Dedifferentiated amniotic fluid mesenchymal stem cell (primary cell): ENCODE results near the gene TBC1D7.

Experiments used
- DNase-seq: peaks from one replicate; pipeline ENCODE4 v3.0.0-alpha.2; 2016; ENCODE audit errors: extremely low spot score

Gene TBC1D7

GRCh38 chr6:13294499-13295069 lies 33.8 kb downstream of the TBC1D7 start:
- DNase-seq: no peak

DNA sequence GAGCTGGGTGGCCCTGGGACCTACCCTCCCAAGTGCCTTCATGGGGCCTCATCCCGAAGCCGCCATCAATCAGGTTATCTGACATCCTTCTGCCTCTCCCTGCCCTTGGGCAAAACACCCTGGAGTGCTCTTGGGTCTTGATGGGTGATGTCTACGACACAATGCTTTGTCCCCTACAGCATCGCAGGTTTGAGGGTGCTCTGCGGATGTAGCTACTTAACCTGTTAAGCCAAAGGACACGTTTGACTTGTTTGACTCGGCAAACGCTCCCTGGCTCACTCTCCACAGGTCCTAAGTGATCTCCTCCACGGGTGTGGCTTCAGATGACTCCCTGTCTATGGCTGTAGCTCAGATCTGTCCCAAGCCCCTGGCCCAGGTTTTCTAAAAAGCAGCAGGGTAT lies 35.6 kb downstream of the TBC1D7 start:
- no peak for DNase-seq

DNA sequence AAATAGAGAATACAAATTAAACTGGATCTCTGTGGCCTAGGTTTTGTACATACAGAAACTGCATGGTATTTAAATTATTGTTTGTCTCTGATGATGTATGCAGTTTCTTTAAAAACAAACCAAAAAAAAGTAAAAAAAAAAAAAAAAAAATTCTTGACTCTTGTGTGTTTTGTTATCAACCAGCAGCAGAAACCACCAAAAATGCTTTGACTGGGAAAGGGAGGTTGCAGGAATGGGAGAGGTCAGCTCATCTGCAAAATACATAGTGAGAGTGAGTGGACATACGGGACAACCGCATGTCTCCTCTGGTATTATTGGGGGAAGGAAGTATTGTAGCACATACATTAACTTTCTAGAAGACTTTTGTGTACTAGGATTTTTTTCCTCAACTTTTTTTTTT lies 38.0 kb downstream of the TBC1D7 start:
- DNase-seq: no peak

- DNase-seq: no peak
These were observed 38.5 kb downstream of the TBC1D7 start for GRCh38 chr6:13289789-13290318.

DNA sequence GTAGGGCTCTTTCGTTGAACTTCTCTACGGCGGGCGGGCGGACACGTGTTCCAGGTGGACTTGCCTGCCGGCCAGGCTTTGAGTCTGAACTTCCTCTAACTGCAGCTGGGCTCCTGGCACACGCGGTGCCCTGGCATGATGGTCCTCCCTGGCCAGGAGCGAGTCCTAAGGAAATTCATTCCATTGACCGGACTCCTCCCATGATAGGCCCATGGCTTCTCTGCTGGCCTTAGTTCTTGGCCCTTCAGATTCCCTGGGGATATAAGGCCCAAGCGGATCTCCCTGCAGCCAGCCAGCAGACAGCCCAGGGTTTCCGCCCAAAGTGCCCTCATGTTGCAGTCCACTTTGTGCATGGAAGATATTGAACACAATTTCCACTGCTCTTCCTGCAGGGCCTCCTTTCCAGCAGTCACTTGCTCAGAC lies 39.4 kb downstream of the TBC1D7 start:
- no peak for DNase-seq

DNA sequence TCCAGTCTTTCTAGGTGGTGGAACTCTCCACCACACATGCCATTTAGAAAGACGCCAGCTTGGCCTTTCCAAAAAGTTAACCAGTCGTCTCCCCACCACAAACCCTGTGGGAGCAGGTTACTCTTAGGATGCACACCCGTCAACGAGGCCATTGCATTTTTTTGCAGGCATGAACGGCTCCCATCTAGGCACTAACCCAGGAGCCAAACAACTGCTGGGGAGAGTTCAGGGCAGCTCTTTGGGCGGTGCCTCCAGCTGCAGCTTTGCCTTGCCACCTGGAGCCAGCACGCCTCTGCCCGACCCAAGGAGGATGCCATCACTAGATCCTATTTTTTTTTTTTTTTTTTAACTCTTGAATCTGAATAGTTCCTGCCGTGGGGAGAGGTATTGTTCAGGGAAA lies 39.9 kb downstream of the TBC1D7 start:
- DNase-seq: no peak

DNA sequence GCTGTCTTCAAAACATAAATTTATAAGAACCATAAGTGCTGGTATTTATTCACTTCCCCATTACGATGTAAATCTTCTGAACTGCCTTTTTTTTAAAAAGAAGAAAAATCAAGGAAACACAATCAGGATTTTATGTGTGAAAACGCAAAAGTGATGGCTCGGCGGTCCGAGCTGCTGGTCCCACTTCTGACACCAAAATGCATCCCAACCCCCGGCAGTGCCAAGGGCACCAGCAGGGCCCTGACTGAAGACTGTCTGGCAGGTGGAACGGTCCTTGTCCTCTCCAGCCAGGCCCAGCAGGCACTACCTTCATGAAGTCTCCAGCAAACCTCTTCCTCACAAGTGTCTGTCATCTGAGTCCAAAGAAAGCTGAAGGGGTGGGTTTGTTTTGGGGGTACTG lies 41.2 kb downstream of the TBC1D7 start:
- no peak for DNase-seq

DNA sequence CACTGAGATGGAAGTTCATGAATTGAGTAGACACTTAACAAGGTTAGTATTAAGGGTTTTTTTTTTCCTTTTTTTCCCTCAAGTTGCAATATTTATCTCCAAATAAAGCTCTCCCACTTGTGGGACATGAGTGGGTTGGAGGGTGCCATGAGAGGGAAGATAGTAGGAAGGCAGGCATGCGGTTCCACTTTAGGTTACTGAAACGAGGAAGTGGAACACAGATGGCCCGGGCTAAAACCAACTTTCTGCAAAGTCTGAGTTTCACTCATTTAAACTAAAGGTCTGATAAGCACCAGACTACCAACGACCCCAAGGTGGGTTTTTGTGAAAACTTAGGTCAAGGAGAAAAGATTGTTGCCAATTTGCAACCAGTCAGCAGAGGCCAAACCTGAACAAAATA lies 42.2 kb downstream of the TBC1D7 start:
- no peak for DNase-seq

GRCh38 chr6:13285705-13286104 lies 42.6 kb downstream of the TBC1D7 start:
- no peak for DNase-seq

DNA sequence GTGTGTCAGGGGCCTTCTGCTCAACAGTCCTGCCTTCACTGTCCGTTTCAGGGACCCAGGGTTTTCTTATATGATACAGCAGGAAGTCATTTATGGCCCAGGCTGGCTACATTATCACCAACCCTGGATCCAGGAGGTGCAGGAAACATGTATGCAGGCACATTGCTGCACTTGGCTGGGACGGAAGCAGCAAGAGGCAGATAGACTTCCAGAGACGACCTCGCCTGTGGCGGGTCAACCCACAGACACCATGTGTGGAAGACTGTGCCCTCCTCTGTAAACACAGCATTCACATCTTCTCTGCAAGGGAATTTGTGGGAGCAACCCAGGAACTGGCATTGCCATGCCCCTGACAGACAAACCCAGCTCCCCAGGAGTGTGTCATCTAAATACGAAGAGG lies 43.7 kb downstream of the TBC1D7 start:
- no peak for DNase-seq

DNA sequence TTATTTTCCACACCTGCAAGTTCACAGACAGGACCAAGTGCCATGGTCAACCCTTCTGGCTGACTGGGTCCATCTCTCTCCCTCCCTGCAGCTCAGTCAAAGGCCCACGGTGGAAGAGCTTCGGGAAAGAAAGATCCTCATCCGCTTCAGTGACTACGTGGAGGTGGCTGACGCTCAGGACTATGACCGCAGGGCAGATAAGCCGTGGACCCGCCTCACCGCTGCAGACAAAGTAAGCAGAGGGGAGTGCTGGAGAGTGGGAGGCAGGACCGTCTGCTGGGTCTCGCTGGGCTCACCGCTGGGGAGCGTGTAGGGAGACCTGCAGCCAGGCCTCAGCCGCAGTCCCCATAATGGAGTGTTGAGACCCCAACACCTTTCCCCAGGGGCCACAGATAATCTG lies 45.0 kb downstream of the TBC1D7 start:
- DNase-seq: no peak

DNA sequence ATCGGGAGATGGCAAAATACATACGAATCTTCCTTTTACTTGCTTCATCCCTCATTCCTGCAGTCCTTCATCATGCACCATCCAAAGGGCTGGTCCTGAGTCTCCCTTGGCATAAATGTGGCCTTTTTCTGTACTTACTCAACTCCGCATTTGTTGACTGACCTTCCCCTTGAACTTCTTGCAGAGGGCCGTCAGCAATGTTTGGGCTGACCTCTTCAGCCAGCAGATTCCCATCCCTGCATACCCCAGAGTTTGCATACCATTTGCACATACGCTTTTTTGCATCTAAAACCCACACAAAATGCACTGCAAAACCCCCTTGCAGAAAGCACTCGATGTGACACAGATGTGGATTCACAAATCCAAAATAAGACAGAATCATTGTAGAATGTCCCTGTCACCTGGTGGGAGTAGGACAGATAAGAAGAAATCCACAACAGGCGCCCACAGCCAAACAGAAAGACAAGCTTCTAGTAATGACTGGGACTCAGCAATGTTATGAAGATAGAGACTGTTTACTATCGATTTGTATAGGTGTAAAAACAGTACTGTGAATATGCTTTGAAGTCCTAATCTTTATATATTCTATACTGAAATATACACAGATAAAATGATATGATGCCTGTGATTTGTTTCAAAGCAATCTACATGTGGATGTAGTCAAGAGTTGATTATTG lies 45.8 kb downstream of the TBC1D7 start:
- no peak for DNase-seq

- no peak for DNase-seq
These were observed 46.7 kb downstream of the TBC1D7 start for GRCh38 chr6:13281686-13282085.

GRCh38 chr6:13280254-13280653 lies 48.1 kb downstream of the TBC1D7 start:
- DNase-seq: no peak

- DNase-seq: no peak
These were observed 49.3 kb downstream of the TBC1D7 start for GRCh38 chr6:13278991-13279390.

GRCh38 chr6:13278164-13278563 lies 50.2 kb downstream of the TBC1D7 start:
- DNase-seq: no peak

DNA sequence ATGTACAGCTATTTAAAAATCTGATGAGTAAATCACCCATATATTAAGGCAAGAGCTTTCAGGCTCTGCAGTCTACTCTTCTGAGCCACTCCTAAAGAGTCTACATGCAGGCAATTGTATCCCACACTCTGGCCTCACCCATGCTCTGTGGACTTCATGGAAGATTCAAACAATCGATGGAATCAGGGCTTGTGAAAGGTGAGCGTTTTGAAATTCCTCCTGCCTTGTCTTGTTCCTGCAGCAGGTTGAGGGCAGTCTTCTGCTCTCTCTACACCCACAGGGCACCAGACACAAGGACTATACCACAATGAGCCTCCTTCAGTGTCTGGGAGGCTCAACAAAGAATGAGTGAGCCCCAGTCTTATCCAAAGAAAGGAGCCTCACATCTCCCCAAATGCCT lies 51.1 kb downstream of the TBC1D7 start:
- no peak for DNase-seq

DNA sequence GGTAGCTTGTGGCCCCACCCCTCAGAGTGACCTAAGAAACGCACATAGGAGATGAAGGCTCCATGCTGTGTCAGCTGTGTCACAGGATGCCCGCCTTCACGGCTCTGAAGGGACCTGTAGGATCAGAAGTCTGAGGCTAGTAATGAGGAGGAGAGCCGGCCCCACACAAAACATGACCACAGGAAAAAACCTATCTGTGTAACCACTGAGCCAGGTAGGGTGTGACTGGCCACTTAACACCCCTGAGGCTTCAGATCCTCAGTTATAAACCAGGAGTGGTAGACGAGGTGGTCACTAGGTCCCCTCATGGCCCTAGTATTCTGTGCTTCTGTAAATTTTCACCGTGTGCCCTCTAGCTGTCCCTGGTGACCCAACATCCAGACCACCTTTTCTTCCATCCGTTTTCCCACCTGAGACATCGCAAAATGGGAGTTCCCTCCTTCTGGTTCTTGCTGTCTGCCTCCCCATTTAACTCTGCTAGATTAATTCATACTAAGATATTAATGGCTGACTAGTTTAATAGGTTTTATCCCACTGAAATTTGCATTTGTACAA lies 52.8 kb downstream of the TBC1D7 start:
- DNase-seq: no peak

DNA sequence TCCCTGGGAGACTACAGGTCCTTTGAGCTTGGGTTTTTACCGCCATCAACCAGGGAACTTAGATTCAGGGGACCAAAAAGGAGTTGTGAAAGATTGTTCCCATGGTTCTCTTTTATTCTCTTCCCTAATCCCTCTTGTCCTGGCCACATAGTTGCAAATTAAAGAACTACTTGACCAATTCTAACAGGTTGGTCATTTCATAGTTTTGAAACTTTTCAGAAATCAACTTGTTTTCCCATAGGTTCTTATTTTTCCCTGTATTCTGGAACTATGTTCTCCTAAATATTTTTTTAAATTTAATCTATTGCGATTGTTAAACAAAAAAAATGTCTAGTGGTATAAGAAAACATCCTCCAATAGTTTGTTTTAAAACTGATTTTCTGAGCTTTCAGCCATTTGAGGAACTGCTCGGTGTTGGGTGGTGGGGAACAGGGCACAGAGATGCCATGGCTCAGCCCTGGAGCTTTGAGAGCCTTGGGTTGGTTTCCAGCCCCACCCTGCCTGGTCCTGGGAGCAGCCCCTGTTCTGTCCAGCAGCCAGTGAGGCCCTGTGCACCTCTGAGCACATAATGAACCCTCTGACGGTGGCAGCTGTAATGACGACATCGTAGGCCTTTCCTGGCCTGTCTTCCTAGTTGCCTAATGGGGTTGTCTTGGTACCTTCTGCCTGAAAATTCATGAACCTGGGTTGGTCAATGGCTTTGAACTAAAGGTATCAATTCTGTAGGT lies 53.5 kb downstream of the TBC1D7 start:
- no peak for DNase-seq

DNA sequence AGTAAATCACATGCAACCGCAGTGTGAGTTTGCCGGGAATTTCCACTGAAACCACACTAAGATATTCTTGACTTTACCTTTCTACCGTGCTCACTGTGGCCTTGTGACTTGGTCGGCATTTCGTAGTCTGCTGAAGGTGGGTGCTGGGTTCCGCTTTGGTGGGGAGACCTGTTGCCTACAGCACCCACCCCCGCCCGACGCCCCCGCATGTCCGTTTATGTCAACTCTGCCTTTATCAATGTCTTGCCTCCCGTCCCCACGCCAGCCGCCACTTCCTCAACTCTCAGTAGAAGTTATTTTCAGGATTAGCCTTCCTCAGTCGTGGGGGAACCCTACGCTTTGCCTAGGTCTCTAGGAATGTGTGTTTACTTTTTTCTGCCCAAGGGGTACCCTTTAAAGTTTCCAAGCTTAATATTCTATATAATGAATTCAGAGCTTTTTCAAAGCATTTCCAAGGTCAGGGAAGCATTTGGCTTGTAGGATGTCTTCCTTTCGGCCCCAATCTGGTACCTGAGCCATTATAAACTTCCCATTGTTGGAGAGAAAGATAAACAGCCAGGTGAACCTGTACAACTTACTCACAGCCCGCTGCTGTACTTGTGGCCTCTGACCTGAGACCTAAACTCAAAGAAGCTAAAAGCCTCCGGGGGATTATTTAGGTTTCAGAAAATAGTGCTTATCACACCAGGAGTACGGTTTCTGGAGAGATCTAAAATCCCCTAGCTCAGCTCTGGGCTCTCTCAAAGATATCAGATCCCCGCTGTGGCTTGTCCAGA lies 54.2 kb downstream of the TBC1D7 start:
- DNase-seq: no peak

GRCh38 chr6:13273202-13273930 lies 55.0 kb downstream of the TBC1D7 start:
- no peak for DNase-seq
